Measurements from ENCODE around the gene OVOL2. TPM values are rescaled to one million over a fixed set of nuclear protein-coding genes. Genes with fewer than 3 reads are reported as not detected.

Gene OVOL2
- total and polyA plus RNA-seq, 5 donors: not detected

DNA sequence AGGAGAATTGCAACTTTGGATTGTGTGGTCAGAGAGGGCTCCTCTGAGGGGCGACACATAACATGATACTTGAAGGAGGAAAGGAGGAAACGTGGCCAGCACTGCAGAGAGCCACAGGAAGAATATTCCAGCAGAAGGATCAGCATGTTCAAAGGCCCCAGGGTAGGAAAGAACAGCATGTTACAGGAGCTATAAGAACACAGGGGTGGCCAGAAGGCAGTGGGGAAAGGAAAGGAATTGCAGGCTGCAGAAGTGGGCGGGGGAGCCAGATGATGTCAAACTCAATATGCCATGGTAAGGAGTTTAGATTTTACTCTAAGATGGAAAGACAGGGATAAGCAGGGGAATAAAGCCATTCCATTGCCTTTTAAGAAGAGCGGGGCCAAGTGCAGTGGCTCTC is 58.1 kb downstream of the OVOL2 start:
- WGBS: 84% methylated on average over 4 of the region's 4 CpGs
- ATAC-seq (no peak), DNase-seq (no peak)
- Histone ChIP-seq H3K27me3 (ENCODE audit: control insufficient read depth, insufficient read depth) (no peaks in the 10 kb centered on the region), H3K9me3 (ENCODE audit: control insufficient read depth, low read length) (no peaks in the 10 kb centered on the region), H3K27ac (ENCODE audit: low read length) (no peak overlapping the region), H3K4me3 (ENCODE audit: low read length) (no peak overlapping the region), H3K4me1 (ENCODE audit: control insufficient read depth, insufficient read depth, low read length) (no peaks in the 10 kb centered on the region)
- intact Hi-C loops (cut with DNase I): loop anchor here in 2 of 4 donors (10.0 kb wide), 1 partner anchor 495 kb away; no protein-coding TSS in a partner anchor

DNA sequence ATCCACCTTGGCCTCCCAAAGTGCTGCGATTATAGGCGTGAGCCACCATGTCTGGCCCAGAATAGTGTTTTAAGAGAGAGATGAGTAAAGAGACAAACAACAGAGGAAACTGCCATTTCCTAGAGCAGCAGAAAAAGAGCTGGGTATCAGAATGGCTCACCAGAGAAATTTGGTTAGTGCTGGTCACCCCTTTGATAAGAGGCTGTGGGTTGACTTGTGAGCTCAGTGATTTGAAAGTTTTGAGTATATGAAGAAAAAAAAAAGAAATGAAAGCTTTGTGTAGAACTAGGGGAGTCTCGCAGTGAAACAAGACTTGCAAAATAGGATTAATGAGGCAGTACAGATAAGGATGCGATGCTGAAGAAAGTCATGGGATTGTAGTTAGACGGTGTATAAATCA is 59.3 kb downstream of the OVOL2 start:
- no peaks in the 10 kb centered on the region for H3K4me1 ChIP-seq (ENCODE audit: control insufficient read depth, insufficient read depth, low read length)
- no peak for DNase-seq
- H3K9me3 ChIP-seq (ENCODE audit: control insufficient read depth, low read length): no peaks in the 10 kb centered on the region
- no peak overlapping the region for H3K27ac ChIP-seq (ENCODE audit: low read length)
- intact Hi-C loops (cut with DNase I): loop anchor here in 2 of 4 donors (10.0 kb wide), 1 partner anchor 494 kb away; no protein-coding TSS in a partner anchor
- H3K27me3 ChIP-seq (ENCODE audit: control insufficient read depth, insufficient read depth): no peaks in the 10 kb centered on the region
- 92% methylated on average over 5 of the region's 5 CpGs for WGBS
- no peak for ATAC-seq
- H3K4me3 ChIP-seq (ENCODE audit: low read length): no peak overlapping the region

DNA sequence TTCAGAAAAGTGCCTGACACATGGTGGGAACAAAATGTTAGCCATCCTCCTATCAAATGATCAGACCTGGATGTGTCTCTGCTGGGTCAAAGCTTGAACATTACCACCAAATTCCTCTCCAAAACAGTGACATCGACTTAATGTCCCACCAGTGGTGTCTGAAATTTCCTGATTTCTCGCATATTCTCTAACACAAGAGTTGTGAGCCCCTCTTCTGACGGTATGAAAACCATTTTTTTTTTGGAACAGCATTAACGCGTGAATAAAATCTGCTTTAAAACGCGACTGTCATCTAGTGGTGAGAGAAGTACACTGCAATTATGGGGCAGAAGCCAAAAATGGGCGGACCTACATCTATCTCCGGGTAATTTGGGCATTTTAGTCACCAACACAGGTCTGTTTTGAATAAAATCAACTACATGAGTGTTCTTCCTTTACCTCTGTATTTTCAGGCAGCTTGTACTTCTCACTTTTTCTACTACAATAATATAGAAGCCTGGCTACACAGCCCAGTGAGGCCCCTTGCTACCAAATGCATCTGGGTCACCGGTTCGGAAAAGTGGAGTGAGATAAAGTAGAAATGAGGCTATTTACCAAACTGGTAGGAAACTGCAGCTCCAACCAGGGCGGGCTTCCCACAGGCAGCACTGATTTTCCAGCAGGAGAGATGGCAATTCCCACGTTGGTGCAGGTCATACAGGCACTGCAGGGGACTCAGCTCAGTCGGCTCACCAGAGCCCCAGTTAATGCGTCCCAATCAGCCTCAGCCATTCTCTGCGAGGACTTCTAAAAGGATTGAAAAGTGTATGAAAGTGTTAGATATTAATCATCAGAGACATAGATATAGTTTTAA is 61.5 kb downstream of the OVOL2 start:
- DNase-seq (no peak), ATAC-seq (peak; percentile 77 to 84)
- WGBS: 17% methylated on average over 16 of the region's 16 CpGs
- intact Hi-C loops (cut with DNase I): loop anchor here in 2 of 4 donors (10.0 kb wide), 1 partner anchor 491 kb away; no protein-coding TSS in a partner anchor
- Histone ChIP-seq H3K4me3 (ENCODE audit: low read length) (no peak overlapping the region), H3K27ac (ENCODE audit: low read length) (no peak overlapping the region), H3K27me3 (ENCODE audit: control insufficient read depth, insufficient read depth) (no peaks in the 10 kb centered on the region), H3K9me3 (ENCODE audit: control insufficient read depth, low read length) (no peaks in the 10 kb centered on the region), H3K4me1 (ENCODE audit: control insufficient read depth, insufficient read depth, low read length) (no peaks in the 10 kb centered on the region)

DNA sequence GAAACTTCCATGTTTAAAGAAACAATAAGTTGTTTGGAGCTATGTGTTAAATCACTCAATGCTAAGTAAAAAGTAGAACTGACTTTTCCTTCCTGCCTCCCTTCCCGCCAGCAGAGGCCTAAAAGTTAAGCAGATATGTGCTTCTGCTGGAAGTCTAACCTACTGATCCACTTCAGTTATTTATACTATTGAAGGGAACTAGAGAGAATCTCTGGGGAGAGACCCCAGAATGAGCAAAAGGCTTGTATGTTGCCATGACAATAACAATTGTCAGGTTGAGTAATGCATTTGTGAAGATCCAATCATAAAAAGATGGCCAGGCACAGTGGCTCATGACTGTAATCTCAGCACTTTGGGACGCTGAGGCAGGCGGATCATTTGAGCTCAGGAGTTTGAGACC is 64.2 kb downstream of the OVOL2 start:
- no peak for ATAC-seq
- 90% methylated on average over 3 of the region's 3 CpGs for WGBS

DNA sequence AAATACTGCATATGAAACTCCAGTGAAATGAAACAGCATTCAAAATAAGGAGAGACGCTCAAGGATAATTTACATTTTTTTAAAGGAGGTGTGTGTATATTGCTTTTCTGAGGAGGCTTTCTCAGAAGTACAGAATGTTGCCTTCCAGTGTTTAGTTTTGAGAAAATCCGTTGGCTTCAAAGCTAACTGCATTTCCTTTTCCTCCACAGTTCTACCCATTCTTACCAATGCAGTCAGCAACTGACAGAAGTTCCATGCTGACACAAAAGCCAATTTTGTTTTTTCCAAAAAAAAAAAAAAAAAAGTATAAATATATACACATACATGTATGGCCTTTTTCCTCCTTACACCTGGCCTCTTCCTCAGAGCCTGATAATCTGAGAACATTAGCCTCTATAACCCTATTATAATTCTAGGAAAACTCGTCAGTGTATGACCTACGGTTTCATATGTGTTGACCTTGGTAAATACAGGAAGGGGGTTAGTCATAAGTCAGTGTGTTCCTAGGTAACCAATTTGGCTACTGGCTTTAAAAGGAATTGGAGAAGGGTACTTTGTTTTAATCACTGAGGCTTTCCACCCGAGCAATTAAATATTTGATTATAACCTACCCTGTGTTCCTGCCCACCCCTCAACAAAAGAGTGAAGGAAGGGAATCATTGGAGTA is 64.7 kb downstream of the OVOL2 start:
- Histone ChIP-seq H3K27me3 (ENCODE audit: control insufficient read depth, insufficient read depth) (no peaks in the 10 kb centered on the region), H3K9me3 (ENCODE audit: control insufficient read depth, low read length) (no peaks in the 10 kb centered on the region), H3K27ac (ENCODE audit: low read length) (no peak overlapping the region), H3K4me1 (ENCODE audit: control insufficient read depth, insufficient read depth, low read length) (no peaks in the 10 kb centered on the region), H3K4me3 (ENCODE audit: low read length) (no peak overlapping the region)
- DNase-seq: no peak
- intact Hi-C loops (cut with DNase I): loop anchor here in 2 of 4 donors (10.0 kb wide), 1 partner anchor 488 kb away; no protein-coding TSS in a partner anchor
- 72% methylated on average over 5 of the region's 5 CpGs for WGBS
- ATAC-seq: no peak

More for the DNA sequence above, 64.2 kb downstream of the OVOL2 start:
- intact Hi-C loops (cut with DNase I): loop anchor here in 2 of 4 donors (10.0 kb wide), 1 partner anchor 489 kb away; no protein-coding TSS in a partner anchor
- DNase-seq: no peak
- Histone ChIP-seq H3K4me3 (ENCODE audit: low read length) (no peak overlapping the region), H3K4me1 (ENCODE audit: control insufficient read depth, insufficient read depth, low read length) (no peaks in the 10 kb centered on the region), H3K27me3 (ENCODE audit: control insufficient read depth, insufficient read depth) (no peaks in the 10 kb centered on the region), H3K27ac (ENCODE audit: low read length) (no peak overlapping the region), H3K9me3 (ENCODE audit: control insufficient read depth, low read length) (no peaks in the 10 kb centered on the region)

DNA sequence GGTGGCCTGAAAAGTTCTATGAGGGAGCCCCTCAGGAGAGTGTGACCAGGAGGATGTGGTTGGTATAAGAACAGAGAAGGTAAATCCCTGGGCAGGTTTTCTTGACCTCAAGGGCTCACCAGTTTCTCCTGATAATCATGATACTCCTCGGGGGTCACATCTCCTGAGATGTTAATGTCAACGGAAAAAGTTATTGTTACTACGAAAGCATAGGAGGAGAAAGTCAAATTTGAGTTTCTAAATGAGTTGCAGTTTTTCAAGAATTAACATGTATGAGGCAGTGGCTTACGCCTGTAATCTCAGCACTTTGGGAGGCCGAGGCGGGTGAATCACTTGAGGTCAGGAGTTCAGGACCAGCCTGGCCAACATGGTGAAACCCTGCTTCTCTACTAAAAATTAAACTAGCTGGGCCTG is 65.5 kb downstream of the OVOL2 start:
- Histone ChIP-seq H3K9me3 (ENCODE audit: control insufficient read depth, low read length) (no peaks in the 10 kb centered on the region), H3K4me1 (ENCODE audit: control insufficient read depth, insufficient read depth, low read length) (no peaks in the 10 kb centered on the region), H3K4me3 (ENCODE audit: low read length) (no peak overlapping the region), H3K27me3 (ENCODE audit: control insufficient read depth, insufficient read depth) (no peaks in the 10 kb centered on the region), H3K27ac (ENCODE audit: low read length) (no peak overlapping the region)
- 87% methylated on average over 6 of the region's 6 CpGs for WGBS
- ATAC-seq (no peak), DNase-seq (no peak)
- intact Hi-C loops (cut with DNase I): loop anchor here in 2 of 4 donors (10.0 kb wide), 1 partner anchor 487 kb away; no protein-coding TSS in a partner anchor

DNA sequence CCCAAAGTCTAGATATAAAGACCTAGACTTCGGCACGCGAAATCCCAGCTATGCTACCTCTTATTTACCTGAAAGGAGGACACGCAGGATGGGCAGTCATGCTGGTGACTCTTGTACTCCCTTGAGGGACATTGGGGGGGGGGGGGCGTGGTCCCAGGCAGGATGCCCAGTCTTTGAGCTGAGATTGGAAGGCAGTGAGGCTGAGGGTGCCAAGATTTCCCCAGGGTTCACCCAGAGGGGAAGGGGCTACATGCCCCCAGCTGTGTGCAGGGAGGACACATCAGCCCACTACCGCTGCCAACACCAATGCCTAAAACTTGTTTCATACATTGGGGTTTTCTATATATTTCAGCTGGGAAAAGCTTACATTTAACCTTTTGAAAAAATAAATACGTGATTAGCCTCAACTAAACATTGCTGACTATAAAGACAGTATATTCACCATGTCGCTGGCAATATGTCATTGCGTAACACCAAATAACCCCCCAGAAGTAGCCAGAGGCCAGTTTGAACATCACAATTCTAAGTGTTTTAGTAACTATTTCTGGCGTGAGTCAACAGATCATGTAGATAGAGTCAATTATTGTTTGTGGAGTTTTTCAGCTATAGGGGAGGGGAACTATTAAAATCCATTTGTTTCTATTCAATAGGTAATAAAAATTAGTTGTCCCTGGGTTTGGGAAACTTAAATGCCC is 67.3 kb downstream of the OVOL2 start:
- Histone ChIP-seq H3K9me3 (ENCODE audit: control insufficient read depth, low read length) (no peaks in the 10 kb centered on the region), H3K4me3 (ENCODE audit: low read length) (no peak overlapping the region), H3K27me3 (ENCODE audit: control insufficient read depth, insufficient read depth) (no peaks in the 10 kb centered on the region), H3K4me1 (ENCODE audit: control insufficient read depth, insufficient read depth, low read length) (no peaks in the 10 kb centered on the region), H3K27ac (ENCODE audit: low read length) (no peak overlapping the region)
- intact Hi-C loops (cut with DNase I): loop anchor here in 2 of 4 donors (10.0 kb wide), 1 partner anchor 486 kb away; no protein-coding TSS in a partner anchor
- no peak for ATAC-seq
- WGBS: 88% methylated on average over 10 of the region's 10 CpGs
- DNase-seq: no peak

DNA sequence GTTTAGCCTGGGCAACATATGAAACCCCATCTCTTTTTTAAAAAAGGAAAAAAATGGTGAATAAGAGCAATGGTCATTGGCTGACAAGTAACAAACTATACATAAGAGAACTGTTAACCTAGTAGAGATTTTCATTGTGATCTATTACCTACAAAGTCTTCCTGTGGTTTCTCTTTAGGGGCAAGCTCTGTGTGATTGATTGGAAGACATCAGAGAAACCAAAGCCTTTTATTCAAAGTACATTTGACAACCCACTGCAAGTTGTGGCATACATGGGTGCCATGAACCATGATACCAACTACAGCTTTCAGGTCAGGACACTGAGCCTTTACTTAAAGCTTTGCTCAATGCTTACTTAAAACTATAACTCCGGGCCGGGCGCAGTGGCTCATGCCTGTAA is 69.7 kb downstream of the OVOL2 start:
- no peak overlapping the region for H3K27ac ChIP-seq (ENCODE audit: low read length)
- 97% methylated on average over 3 of the region's 3 CpGs for WGBS
- H3K27me3 ChIP-seq (ENCODE audit: control insufficient read depth, insufficient read depth): no peaks in the 10 kb centered on the region
- no peak overlapping the region for H3K4me3 ChIP-seq (ENCODE audit: low read length)
- intact Hi-C loops (cut with DNase I): no loop called here
- ATAC-seq (no peak), DNase-seq (no peak)
- H3K4me1 ChIP-seq (ENCODE audit: control insufficient read depth, insufficient read depth, low read length): no peaks in the 10 kb centered on the region
- H3K9me3 ChIP-seq (ENCODE audit: control insufficient read depth, low read length): no peaks in the 10 kb centered on the region

DNA sequence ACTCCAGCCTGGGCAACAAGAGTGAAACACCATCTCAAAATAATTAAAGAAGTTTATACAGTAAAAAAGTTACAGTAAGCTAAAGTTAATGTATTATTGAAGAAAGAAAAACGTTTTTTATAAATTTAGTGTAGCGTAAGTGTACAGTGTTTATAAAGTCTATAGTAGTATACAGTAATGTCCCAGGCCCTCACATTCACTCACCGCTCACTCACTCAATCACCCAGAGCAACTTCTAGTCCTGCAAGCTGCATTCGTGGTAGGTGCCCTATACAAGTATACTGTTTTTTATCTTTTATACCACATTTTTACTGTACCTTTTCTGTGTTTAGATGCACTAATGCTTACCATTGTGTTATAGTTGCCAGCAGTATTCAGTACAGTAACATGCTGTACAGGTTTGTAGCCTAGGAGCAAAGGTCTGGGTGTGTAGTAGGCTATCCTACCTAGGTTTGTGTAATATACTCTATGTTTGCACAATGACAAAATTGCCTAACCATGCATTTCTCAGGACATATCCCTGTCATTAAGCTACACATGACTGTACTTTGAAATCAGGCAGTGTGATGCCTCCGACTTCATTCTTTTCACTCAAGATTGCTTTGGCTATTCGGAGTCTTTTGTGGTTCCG is 72.2 kb downstream of the OVOL2 start:
- Histone ChIP-seq H3K4me1 (ENCODE audit: control insufficient read depth, insufficient read depth, low read length) (no peaks in the 10 kb centered on the region), H3K4me3 (ENCODE audit: low read length) (no peak overlapping the region), H3K27me3 (ENCODE audit: control insufficient read depth, insufficient read depth) (no peaks in the 10 kb centered on the region), H3K9me3 (ENCODE audit: control insufficient read depth, low read length) (no peaks in the 10 kb centered on the region), H3K27ac (ENCODE audit: low read length) (no peak overlapping the region)
- WGBS: 90% methylated on average over 7 of the region's 7 CpGs
- DNase-seq (no peak), ATAC-seq (no peak)
- intact Hi-C loops (cut with DNase I): no loop called here

DNA sequence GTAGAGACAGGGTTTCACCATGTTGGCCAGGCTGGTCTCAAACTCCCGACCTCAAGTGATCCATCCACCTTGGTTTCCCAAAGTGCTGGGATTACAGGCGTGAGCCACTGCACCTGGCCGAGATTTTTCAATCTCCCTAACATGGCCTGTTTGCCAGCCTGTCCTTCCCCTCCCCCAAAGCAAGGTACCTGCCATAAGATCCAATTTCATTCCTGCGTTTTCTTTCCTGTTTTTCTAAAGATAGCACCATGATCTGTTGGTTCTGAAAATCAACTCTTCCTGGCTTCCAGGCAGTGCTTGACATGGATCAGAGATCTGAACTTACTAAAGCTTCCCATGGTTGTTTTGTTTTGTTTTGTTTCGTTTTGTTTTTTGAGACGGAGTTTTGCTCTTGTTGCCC is 81.4 kb downstream of the OVOL2 start:
- ATAC-seq: no peak
- no peak overlapping the region for H3K4me3 ChIP-seq (ENCODE audit: low read length)

More for the DNA sequence above, 81.4 kb downstream of the OVOL2 start:
- Histone ChIP-seq H3K27ac (ENCODE audit: low read length) (no peak overlapping the region), H3K4me1 (ENCODE audit: control insufficient read depth, insufficient read depth, low read length) (no peaks in the 10 kb centered on the region), H3K27me3 (ENCODE audit: control insufficient read depth, insufficient read depth) (no peaks in the 10 kb centered on the region), H3K9me3 (ENCODE audit: control insufficient read depth, low read length) (no peaks in the 10 kb centered on the region)
- intact Hi-C loops (cut with DNase I): no loop called here
- 89% methylated on average over 6 of the region's 6 CpGs for WGBS
- no peak for DNase-seq

Measured in right cardiac atrium (tissue), 5 donors.